H1 (cell line): ENCODE data around the gene BLTP2.

Source experiments
- ASH2L ChIP-seq: fragments of 200-600, 300-600 bp; sonication (generic); IDR thresholded peaks from one replicate; pipeline ENCODE4 v1.7.1; 2017; ENCODE audit warnings: low read length
- CHD2 ChIP-seq: IDR thresholded peaks from 2 replicates; pipeline ENCODE4 v1.6.1; 2012; ENCODE audit warnings: low read length, improper control_type of control experiment
- CTCF ChIP-seq, 3 experiments: IDR thresholded peaks; 1 replicate in 2 of 3; 2 replicates in 1 of 3; pipeline versions ENCODE4 v1.5.1 to v1.6.1; 2011; ENCODE audit warnings: low read length in 3 of 3, mild to moderate bottlenecking in 3 of 3, inconsistent platforms in 2 of 3, low read depth in 1 of 3, moderate library complexity in 1 of 3; ENCODE audit not compliant: insufficient read depth in 1 of 3; ENCODE audit errors: control extremely low read depth in 1 of 3
- EZH2 ChIP-seq: fragments of 200-600 bp; sonication (generic); IDR thresholded peaks from 2 replicates; pipeline ENCODE4 v1.7.1; 2012; ENCODE audit warnings: low read depth, mild to moderate bottlenecking, moderate library complexity, low read length, inconsistent platforms; ENCODE audit not compliant: severe bottlenecking
- FOSL1 ChIP-seq: IDR thresholded peaks from 2 replicates; pipeline ENCODE4 v1.6.1; 2011; ENCODE audit warnings: mild to moderate bottlenecking, low read depth, low read length, moderate library complexity; ENCODE audit not compliant: insufficient read depth
- GABPA ChIP-seq: IDR thresholded peaks from 2 replicates; pipeline ENCODE4 v1.6.1; 2011; ENCODE audit warnings: mild to moderate bottlenecking, low read length, moderate library complexity, borderline replicate concordance; ENCODE audit not compliant: insufficient read depth
- JUND ChIP-seq: IDR thresholded peaks from 2 replicates; pipeline ENCODE4 v1.6.1; 2011; ENCODE audit warnings: mild to moderate bottlenecking, improper control_type of control experiment, low read length
- POLR2A ChIP-seq, 2 experiments: IDR thresholded peaks; 1 replicate in 1 of 2; 2 replicates in 1 of 2; pipeline ENCODE4 v1.6.1; 2011; ENCODE audit warnings: low read depth in 2 of 2, low read length in 2 of 2, mild to moderate bottlenecking in 2 of 2; ENCODE audit errors: control extremely low read depth in 1 of 2
- SIN3A ChIP-seq, 2 experiments: IDR thresholded peaks in 1 of 2; conservative IDR thresholded peaks in 1 of 2; 2 replicates each; pipeline ENCODE4 v1.6.1; 2011 to 2012; ENCODE audit warnings: low read length in 2 of 2, improper control_type of control experiment in 1 of 2, low read depth in 1 of 2, mild to moderate bottlenecking in 1 of 2
- ZNF274 ChIP-seq: IDR thresholded peaks from 2 replicates; pipeline ENCODE4 v1.7.0; 2012; ENCODE audit warnings: low read length, borderline replicate concordance; ENCODE audit errors: extremely low read depth

- TF ChIP-seq ZNF274 (no peak), POLR2A (IDR thresholded peaks at IDR 0.05; ENCODE audit: control extremely low read depth in 1 of 2, low read depth in 2 of 2, low read length in 2 of 2) (no peak), JUND (no peak), GABPA (no peak), CTCF (IDR thresholded peaks at IDR 0.05; ENCODE audit: control extremely low read depth in 1 of 3, insufficient read depth in 1 of 3, low read depth in 1 of 3, low read length in 3 of 3) (no peak), CHD2 (no peak), SIN3A (conservative IDR thresholded peaks at IDR 0.05 in 1 of 2, IDR thresholded peaks at IDR 0.05 in 1 of 2; ENCODE audit: low read depth in 1 of 2, low read length in 2 of 2) (no peak), EZH2 (no peak), FOSL1 (no peak), ASH2L (no peak)
These were observed 43.5 kb upstream of the BLTP2 start for GRCh38 chr17:28688481-28688880.
